BJ (cell line): ENCODE measurements around the gene SARDH. TPM values are rescaled to one million over a fixed set of nuclear protein-coding genes. Genes with fewer than 3 reads are reported as not detected.

Experiments
- CTCF ChIA-PET: fragments of 350-600 bp; formaldehyde crosslinking; extraction: SDS; loops from one replicate; lab custom pipeline; 2021; ENCODE audit warnings: antibody characterized with exemption, inconsistent platforms; lab: Yijun Ruan, JAX
- POLR2A ChIA-PET: fragments of 300-600 bp; sonication (Branson Sonifier 250); formaldehyde crosslinking; extraction: SDS; loops from one replicate; lab custom pipeline; 2021; ENCODE audit warnings: antibody characterized with exemption; lab: Charles Lee
- DNase-seq: peaks from one replicate; pipeline ENCODE4 v3.0.0-alpha.2; 2011; ENCODE audit warnings: low read depth
- H3K27me3 ChIP-seq: 2 replicates; pipeline ENCODE4 v1.6.0; 2011; ENCODE audit warnings: low read length; ENCODE audit not compliant: control insufficient read depth, insufficient read depth
- H3K36me3 ChIP-seq: 2 replicates; pipeline ENCODE4 v1.5.1; 2011; ENCODE audit warnings: low read length; ENCODE audit not compliant: control insufficient read depth, insufficient read depth
- H3K4me3 ChIP-seq: 2 replicates; pipeline ENCODE4 v1.5.1; 2011; ENCODE audit warnings: low read depth, mild to moderate bottlenecking, control low read depth, low read length
- polyA plus RNA-seq: library from polyadenylated mRNA; depleted of rRNA; stranded (reverse); fragments of >200 nt; gene quantifications from 2 replicates; pipeline ENCODE4 v1.2.3, GENCODE V29; 2011
- TF ChIP-seq, protein P1 (sequence below): IDR thresholded peaks from 2 replicates; pipeline ENCODE4 v1.5.1; 2011; ENCODE audit warnings: low read depth, mild to moderate bottlenecking, control low read depth, inconsistent platforms, low read length, moderate library complexity; ENCODE audit not compliant: insufficient read depth

The SARDH gene
- polyA plus RNA-seq, 1 experiment, result 0.53 TPM

DNA sequence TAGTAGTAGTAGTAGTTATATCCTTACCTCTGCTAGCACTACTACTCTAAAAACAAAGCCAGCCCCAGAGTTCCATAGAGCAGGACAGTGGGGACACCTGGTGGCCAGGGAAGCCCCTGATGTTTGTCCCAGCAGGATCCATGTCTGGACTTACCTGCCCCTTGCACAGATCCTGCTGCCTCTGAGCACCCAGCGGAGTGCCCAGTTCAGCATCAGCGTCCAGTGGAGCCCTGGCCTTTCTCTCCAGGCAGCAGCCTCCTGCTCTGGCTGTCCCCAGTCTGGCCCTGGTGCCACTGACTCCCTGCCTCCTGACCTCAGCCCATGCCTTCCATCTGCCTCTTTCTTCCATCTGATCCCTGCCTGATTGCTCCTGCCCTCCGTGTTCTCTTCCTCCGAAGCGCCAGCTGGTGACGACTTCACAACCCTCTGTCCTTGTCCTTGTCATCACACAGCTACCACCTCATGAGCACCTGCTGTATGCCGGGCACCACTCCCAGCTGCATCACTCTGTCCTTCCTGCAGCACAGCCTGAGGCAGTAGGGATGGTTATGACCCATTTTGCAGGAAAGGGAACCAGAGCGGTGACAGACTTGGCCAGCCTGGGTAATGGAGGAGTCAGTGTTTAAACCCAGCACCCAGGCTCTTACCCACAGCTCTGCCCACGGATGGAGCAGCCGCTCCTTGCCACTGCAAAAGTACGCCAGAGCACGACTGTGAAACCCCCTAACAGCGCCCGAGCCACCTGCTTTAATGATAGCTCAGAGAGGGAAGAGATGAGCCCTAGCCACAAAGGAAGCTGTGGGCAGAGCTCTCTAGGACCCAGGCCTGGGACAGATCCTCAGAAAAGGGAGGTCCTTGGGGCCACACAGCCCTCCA is 11.5 kb downstream of the SARDH start:
- DNase-seq, result no peak
- CTCF ChIA-PET, result interaction anchor here (0.6 to 4.2 kb wide), 13 partner anchors 8 to 394 kb away, joined by 3 to 33 read pairs (median 3); partner anchors contain the start of genes ADAMTSL2, SARDH and SLC2A6
- TF ChIP-seq, protein P1, sequence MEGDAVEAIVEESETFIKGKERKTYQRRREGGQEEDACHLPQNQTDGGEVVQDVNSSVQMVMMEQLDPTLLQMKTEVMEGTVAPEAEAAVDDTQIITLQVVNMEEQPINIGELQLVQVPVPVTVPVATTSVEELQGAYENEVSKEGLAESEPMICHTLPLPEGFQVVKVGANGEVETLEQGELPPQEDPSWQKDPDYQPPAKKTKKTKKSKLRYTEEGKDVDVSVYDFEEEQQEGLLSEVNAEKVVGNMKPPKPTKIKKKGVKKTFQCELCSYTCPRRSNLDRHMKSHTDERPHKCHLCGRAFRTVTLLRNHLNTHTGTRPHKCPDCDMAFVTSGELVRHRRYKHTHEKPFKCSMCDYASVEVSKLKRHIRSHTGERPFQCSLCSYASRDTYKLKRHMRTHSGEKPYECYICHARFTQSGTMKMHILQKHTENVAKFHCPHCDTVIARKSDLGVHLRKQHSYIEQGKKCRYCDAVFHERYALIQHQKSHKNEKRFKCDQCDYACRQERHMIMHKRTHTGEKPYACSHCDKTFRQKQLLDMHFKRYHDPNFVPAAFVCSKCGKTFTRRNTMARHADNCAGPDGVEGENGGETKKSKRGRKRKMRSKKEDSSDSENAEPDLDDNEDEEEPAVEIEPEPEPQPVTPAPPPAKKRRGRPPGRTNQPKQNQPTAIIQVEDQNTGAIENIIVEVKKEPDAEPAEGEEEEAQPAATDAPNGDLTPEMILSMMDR, result peak; percentile 61
- Histone ChIP-seq H3K4me3 (no peak overlapping the region), H3K36me3 (no peaks in the 10 kb centered on the region), H3K27me3 (no peaks in the 10 kb centered on the region; the same call in none of the 2 replicates)
- POLR2A ChIA-PET, result no interaction called here

DNA sequence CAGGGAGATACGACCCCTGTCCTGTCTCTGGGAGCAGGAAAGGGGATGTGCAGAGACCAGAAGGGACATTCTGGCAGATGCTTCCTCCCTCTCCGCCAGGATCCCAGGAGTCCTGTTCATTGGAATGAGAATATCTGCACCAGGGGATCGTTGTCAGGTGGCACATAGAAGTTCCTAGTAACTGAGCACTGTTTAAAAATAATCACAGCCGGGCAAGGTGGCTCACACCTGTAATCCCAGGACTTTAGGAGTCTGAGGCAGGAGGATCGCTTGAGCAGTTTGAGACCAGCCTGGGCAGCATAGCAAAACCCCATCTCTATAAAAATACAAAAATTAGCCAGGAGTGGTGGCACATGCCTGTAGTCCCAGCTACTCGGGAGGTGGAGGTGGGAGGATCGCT is 12.3 kb downstream of the SARDH start:
- Histone ChIP-seq H3K4me3 (no peak overlapping the region), H3K36me3 (no peaks in the 10 kb centered on the region), H3K27me3 (no peaks in the 10 kb centered on the region; the same call in none of the 2 replicates)
- POLR2A ChIA-PET, result no interaction called here
- CTCF ChIA-PET, result interaction anchor here (0.6 to 3.9 kb wide), 4 partner anchors 17 to 193 kb away, joined by 3 to 33 read pairs (median 4); partner anchors contain the start of gene ADAMTSL2
- DNase-seq, result no peak
- TF ChIP-seq, protein P1, result no peak

DNA sequence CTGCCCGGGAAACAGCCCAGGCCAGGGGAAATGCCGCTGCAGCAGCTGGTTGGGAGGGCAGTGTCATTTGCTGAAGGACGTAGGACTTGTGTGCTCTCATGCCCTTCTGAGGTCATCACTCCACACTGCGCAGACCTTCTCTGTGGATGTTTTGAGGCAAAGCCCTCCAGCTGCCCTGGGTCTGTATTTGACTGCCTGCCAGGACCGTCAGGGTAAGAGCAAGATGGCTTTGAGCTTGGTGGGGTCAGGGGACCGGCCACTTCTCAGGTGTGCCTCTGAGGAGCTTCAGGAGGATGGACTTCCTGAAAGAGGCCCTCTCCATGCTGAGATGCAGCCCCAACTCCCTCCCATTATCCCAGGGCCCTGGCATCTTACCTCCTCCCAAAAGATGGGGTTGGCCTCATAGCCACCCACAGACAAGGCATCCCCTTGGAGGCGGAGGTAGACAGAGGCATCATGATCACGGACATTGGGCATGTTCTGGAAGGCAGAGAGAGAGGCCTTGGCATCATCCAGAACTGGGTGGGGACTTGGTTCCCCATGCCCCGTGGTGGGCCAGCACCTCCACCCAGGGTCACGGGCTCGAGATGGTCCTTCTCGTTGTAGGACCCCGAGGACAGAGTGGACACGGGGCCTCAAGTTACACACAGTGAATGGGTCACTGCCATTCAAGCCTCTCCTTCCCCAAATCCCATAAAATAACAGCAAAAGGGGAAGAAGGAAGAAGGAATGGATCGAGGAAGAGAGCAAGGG is 19.4 kb downstream of the SARDH start:
- H3K4me3 ChIP-seq, result no peak overlapping the region
- no peaks in the 10 kb centered on the region for H3K36me3 ChIP-seq
- ChIA-PET CTCF (interaction anchor here (1.2 to 1.3 kb wide), 2 partner anchors 9 to 24 kb away, joined by 3 to 5 read pairs; no protein-coding TSS in a partner anchor), POLR2A (no interaction called here)
- H3K27me3 ChIP-seq, result no peaks in the 10 kb centered on the region; the same call in 1 of the 2 replicates
- DNase-seq, result no peak
- TF ChIP-seq, protein P1, result no peak

DNA sequence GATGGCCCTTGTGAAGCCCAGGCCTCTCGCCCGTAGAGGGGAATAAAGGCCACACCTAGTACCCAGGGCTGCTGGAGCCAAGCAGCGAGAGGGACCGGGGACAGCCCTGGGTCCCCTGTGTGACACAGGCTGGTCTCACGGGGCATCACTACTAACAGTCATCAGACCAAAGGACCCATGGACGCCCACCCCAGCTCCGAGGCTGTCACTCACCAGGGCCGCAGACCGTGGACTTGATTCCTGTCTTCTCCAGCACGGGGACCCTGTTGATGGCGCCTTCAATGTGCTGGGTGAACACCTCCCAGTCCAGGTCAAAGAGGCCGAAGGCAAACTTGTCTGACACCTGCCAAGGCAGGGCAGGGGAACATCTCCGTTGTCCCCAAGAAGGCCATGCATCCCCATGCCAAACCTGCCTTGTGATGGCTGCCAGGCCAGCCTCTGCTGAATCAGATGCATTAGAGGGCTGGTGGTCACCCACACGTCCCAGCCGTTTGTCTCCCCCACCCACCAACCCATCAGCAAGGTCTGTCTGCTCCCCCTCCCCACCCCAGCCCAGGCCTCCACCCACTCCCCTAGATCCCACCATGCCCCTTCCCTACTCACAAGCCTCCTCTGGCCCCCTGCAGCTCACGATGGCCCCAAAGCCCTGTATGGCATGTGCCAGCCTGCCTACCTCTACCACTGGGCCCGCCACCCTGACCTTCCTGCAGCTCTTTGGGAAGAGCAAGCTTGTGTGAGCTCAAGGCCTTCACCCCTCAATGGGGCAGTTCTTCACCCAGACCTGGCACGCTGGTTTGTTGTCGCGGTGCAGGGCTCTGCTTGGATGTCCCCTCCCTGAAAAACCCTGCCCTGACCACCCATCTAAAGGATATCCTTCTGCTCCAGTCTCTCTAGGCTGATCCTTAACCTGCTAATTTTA is 20.8 kb downstream of the SARDH start:
- POLR2A ChIA-PET, result no interaction called here
- CTCF ChIA-PET, result interaction anchor here (0.7 to 3.0 kb wide), 7 partner anchors 10 to 184 kb away, joined by 3 to 17 read pairs (median 8); no protein-coding TSS in a partner anchor
- Histone ChIP-seq H3K4me3 (no peak overlapping the region), H3K36me3 (no peaks in the 10 kb centered on the region), H3K27me3 (no peaks in the 10 kb centered on the region; the same call in 1 of the 2 replicates)
- no peak for DNase-seq
- TF ChIP-seq, protein P1, result no peak
